Activated T-cell treated with anti-CD3 and anti-CD28 coated beads, Interleukin-2, amount 50 U/mL, for 4 hours (primary cell): ENCODE results near the gene TAS2R1. TPM values are rescaled to one million over a fixed set of nuclear protein-coding genes. Genes with fewer than 3 reads are reported as not detected.

Source experiments
- ATAC-seq, 2 donors: fragments of 200-7000 bp; cut with Tn5 transposase; one replicate each; pipeline ENCODE4 v1.10.0; 2021
- DNase-seq: peaks from one replicate; pipeline ENCODE4 v3.0.0-alpha.2; 2020
- H3K27me3 Mint-ChIP-seq: one replicate; pipeline ENCODE4 v1.8.0; 2021; ENCODE audit warnings: low read depth, mixed read lengths
- H3K36me3 Mint-ChIP-seq: one replicate; pipeline ENCODE4 v1.8.0; 2022; ENCODE audit warnings: mixed read lengths; ENCODE audit not compliant: insufficient read depth
- H3K4me1 Mint-ChIP-seq: one replicate; pipeline ENCODE4 v1.8.0; 2021; ENCODE audit warnings: low read depth, mixed read lengths
- H3K4me3 Mint-ChIP-seq: one replicate; pipeline ENCODE4 v1.8.0; 2021; ENCODE audit warnings: mild to moderate bottlenecking, moderate library complexity, mixed read lengths
- H3K9me3 Mint-ChIP-seq: one replicate; pipeline ENCODE4 v1.8.0; 2021; ENCODE audit warnings: mixed read lengths
- total RNA-seq, 3 donors: library from RNA; stranded (reverse); gene quantifications; one replicate each; pipeline ENCODE4 v1.2.1, GENCODE V29; 2021

TAS2R1 gene
- total RNA-seq, 3 donors from 2014 or later = not detected

DNA sequence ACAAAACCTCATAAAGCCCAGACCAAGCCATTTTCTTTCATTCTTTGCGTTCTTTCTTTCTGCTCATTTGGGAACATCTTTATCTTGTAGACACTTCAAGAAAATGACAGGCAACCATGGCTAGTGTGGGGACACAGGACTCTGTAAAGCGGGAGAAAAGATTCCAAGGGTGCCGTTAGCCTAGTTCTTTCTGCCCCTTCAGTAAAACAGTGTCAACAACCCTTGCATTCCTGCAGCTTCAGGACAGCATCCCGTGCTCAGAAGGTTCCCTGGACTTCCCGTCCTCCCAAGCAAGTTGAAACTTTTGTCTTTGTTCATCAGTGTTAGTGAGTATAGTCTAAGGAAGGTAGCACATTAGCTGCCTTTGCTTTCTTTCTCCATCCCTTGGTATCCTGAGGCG is 41.9 kb downstream of the TAS2R1 start:
- no peaks in the 10 kb centered on the region for H3K4me1 Mint-ChIP-seq
- no peaks in the 10 kb centered on the region for H3K36me3 Mint-ChIP-seq
- peaks cover 3% of the 10 kb centered on the region for H3K9me3 Mint-ChIP-seq
- no peak overlapping the region for H3K4me3 Mint-ChIP-seq
- DNase-seq = no peak
- H3K27me3 Mint-ChIP-seq = no peaks in the 10 kb centered on the region
- no peak for ATAC-seq

DNA sequence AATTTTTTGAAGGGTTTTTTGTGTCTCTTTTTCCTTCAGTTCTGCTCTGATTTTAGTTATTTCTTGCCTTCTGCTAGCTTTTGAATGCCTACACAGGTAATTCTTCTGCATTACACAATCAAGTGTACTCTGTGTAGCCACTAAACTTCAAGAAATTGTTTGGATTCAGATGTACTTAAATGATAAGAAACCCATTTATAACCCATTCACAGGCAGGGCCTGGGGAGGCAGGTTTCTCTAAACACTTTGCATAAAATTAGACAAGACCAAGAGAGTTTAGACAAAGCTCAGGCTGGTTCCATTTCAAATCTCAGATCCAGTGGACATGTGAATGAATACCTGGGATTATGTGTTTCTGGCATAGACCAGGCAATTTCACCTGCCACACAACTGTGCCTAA is 43.0 kb downstream of the TAS2R1 start:
- H3K9me3 Mint-ChIP-seq = peaks cover 3% of the 10 kb centered on the region
- no peak for DNase-seq
- H3K4me3 Mint-ChIP-seq = no peak overlapping the region
- no peaks in the 10 kb centered on the region for H3K27me3 Mint-ChIP-seq
- ATAC-seq = no peak
- no peaks in the 10 kb centered on the region for H3K36me3 Mint-ChIP-seq
- H3K4me1 Mint-ChIP-seq = no peaks in the 10 kb centered on the region

DNA sequence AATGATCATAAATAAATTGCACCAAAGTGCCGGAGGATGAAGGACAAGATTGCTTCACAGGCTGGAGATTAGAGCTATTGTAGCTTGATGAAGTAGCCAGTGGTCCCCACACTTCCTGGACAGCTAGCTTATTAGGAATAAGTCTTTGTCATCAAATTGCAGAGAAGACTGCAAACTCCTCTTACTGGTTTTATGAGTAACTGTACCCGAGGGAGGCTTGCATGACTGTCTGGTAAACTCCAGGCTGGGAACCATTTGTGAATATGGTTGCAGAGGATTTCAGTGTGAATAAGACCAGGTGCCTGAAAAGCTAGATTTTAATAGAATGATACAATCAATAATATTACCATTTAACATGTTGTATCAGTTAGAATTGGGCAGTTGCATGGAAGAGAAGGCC is 47.7 kb downstream of the TAS2R1 start:
- no peaks in the 10 kb centered on the region for H3K4me1 Mint-ChIP-seq
- DNase-seq (no peak), ATAC-seq (no peak)
- H3K9me3 Mint-ChIP-seq = peaks cover 4% of the 10 kb centered on the region
- H3K4me3 Mint-ChIP-seq = no peak overlapping the region
- H3K36me3 Mint-ChIP-seq = no peaks in the 10 kb centered on the region
- H3K27me3 Mint-ChIP-seq = no peaks in the 10 kb centered on the region

Other genes with a start within 250 kb of the TAS2R1 start
- gene SEMA5A, start 84.3 kb downstream of the TAS2R1 start, total RNA-seq = under 1 TPM; 0.03 to 0.26 (median 0.14) TPM